ENCODE results near the gene TSPAN4.
A peak's percentile ranks its signal among the peaks of the same experiment; 100 is the strongest.

TSPAN4 gene, protein sequence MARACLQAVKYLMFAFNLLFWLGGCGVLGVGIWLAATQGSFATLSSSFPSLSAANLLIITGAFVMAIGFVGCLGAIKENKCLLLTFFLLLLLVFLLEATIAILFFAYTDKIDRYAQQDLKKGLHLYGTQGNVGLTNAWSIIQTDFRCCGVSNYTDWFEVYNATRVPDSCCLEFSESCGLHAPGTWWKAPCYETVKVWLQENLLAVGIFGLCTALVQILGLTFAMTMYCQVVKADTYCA

DNA sequence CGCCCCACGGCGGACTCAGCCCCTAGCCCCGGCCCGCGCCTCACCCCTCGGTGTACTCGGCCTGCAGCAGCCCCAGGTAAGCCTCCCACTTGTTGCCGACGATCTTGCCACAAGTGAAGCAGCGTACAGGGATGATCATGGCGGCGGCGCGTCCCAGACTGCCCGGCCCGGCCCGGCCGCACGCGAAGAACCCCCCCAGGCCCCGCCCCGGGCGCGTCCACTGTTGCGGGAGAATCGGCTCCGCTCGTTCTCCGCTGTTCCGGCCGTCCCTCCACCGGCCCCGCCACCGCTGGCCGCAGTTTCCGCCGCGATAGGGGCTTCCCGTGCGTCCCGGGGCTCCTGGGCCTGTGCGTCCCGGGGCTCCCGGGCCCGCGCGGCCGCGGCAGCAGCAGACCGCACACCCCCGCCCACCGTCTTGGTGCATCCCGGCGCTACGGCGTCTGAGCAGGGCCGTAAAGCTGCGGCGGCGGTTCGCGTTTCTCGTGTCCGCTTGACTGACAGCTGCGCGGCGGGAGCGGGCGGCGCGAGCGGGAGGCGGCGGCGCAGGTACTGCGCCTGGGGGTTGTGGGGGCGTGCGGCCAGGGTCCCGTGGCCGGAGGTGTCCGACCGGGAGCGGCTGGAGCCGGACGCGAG, at the start of gene TSPAN4, which contains the start of gene POLR2L:
TSS of gene TSPAN4 (plus strand) at position 483 of the 633 bp plus-strand sequence. CDS start 7,453 bp downstream, outside the sequence.
TSS of gene POLR2L (minus strand) at position 160 of the 633 bp plus-strand sequence. CDS start at position 139, 21 bp downstream.
- peak; percentile 83 for DNase-seq (ENCODE audit: low read depth)

DNA sequence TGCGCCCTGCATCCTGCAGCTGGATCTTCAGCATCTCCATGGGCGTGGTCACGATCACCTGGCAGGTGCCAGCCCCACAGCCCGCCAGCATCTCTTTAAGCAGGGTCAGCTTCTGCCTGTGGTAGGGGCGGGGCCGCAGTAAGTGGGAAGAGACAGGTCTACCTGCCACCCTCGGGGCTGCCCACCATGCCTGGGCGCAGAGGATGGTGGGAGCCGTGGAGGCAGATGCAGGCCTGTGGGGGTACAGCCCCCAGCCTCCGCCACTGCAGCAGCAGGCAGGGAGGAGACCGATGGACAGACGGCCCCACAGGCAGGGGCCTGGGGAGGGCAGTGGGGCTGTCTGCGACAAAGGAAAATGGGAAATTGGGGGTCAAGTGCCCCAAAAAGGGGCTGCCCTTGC, 49.8 kb upstream of the TSPAN4 start:
- DNase-seq (ENCODE audit: low read depth) = no peak

DNA sequence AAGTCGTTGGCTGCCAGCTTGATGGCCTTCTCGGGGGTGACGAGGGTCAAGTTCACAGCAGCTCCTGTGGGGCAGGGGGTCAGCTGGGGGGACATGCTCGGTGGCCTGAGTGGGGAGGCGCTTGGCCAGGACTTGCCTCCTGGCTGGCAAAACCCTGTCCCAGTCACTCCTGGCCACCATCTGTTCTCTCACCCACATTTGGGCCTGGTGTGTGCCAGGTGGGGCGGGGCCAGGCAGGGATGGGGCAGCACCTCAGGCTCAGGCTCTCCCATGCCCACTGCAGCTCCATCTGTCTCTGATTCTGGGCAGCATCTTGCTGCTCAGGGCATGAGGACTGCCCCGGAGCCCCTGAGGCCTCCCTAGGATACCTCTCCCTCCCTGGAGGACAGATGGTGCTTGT, 49.1 kb upstream of the TSPAN4 start:
- DNase-seq (ENCODE audit: low read depth) = no peak

DNA sequence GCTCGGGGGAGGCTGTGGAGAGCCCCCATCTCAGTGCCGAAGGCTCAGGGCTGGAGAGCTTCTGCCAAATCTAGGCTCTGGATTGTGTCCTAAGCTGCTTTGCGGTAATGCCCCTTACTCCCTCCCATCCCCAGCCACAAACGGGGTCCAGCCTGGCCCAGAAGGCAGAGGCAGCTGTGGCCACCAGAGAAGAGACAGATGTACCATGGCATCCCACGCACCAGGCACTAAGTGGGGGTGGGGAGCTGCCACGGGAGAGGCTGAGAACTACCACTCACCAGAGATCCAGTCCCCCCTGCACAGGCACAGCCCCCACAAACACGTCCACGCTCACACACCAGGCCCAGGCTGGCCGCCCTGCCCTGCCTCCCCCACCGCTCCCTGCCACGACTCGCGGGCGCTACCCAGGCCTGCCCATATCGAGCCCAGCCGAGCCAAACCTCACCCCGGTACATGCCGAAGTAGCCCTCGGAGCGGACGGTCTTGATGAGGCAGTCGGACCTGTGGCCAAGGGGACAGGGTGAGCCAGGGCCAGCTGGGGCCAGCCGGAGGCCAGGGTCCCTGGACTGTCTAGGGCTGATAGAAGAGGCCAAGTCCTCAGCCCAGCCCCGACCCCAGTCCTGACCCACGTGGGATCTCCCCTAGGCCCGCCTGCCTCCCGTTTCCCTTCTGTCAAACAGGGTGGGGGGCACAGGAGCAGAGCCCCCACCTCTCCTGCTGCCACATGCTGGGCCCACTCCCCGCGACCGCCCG, 48.5 kb upstream of the TSPAN4 start:
- no peak for DNase-seq (ENCODE audit: low read depth)

DNA sequence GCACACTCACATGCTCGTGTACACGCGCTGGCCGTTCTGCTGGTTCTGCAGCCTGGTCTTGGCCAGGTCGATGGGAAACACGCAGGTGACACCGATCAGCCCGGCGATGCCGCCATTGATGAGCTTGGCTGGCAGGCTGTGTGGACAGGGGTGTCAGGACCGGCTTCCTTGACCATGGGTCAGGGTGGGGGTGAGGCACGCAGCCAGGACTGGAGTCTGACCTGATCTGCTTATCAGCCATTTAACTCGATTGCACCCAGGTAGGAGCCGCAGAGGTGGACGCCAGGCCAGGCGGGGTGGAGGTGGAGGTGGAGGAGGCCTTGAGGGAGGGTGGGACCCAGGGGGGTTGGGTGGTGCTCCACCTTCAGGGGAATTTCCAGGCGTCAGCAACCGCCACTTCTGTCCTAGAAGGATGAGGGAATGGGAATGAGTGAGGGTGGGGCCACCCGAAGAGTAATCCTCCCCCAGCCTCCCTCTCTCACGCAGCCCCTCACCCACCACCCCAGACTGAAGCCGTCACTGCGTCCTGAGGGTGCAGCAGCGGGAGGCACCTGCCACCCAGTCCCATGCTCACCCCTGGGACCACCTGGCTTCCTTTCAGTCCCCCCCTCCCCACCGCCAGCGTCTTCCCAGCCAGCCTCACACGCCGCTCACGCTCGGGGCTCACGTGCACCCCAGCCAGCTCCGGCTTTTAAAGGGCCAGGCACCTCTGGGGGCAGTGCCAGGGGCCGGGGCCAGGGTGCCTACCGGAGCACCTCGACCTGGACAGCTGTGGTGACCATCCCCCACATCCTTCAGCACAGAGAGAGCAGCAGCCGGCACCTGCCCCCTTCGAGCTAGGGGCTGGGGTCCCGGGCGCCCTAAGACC, 47.7 kb upstream of the TSPAN4 start:
- DNase-seq (ENCODE audit: low read depth) = no peak

DNA sequence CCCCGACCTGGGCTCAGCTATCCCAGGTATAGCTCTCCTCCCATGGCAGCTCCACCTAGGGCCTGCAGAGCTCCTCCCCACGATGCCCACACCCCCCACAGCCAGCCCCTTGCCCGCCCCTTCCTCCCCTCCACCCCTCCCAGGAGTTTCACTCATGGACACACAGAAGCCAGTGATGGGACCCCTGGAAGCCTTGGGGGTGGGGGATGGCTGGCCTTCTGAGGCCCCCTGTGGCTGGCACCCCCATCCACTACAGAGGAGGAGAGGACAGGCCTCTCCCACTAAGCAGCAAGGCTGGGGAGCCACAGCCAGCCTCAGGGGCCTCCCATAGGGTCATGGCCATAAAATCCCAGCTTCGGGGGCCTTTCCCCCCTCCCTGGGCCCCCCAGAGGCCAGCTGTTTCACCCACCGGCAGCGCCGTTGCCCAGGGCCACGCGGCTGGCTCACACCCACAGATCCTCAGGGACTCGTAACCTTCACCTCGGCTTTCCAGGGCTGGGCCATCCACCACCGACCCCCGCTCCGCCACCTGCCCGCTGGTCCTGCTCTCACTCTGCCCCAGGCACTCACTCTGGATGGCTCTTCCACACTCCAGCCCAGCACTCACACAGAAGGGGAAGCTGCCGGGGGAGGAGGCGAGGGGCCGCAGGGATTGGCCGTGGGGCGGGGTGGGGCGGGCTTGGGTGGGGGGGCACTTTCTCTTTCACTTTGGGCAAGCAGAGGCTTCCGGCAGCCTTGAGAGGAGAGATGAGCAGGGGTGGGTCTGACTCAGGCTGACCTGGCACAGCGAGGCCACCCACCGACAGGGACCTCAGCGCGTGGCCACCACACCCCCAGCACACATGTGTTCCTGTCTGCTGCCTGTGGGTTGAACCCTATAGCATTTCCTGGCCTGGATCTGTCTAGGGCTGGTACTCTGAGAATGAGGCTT, 46.8 kb upstream of the TSPAN4 start:
- peak; percentile 85 for DNase-seq (ENCODE audit: low read depth)

DNA sequence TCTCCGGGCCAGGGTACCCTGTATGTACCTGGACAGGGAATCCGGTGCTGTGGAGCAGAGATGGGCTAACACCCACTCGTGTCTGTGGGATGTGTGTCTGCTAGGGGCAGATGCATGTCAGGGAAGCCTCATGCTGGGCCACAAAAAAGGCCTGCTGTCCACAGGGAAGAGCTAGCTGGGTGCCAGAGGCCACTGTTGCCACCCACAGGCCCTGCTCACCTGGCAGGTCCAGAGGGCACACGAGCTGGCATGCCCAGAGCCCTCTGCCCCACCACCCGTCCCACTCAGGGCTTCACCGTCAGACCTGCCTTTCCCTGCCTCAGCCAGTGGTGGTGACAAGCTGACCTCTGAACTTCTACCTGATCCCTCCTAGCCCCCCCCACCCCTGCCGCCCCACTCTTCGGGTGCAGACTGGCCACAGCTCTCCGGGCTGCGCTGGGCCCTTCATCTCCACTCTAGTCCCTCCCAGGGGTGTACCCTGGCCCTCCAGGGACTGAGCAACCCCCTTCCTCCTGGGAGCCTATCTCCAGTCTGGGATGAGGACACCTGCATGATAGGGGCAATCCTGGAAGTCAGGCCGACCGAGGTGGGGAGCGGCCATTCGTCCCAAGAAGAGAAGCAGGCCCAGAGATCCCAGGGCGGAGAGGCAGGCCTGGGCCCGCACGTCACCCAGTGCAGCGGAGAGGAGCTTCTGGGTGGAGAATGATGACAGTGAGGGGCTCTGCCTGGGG, 45.9 kb upstream of the TSPAN4 start:
- DNase-seq (ENCODE audit: low read depth) = no peak

DNA sequence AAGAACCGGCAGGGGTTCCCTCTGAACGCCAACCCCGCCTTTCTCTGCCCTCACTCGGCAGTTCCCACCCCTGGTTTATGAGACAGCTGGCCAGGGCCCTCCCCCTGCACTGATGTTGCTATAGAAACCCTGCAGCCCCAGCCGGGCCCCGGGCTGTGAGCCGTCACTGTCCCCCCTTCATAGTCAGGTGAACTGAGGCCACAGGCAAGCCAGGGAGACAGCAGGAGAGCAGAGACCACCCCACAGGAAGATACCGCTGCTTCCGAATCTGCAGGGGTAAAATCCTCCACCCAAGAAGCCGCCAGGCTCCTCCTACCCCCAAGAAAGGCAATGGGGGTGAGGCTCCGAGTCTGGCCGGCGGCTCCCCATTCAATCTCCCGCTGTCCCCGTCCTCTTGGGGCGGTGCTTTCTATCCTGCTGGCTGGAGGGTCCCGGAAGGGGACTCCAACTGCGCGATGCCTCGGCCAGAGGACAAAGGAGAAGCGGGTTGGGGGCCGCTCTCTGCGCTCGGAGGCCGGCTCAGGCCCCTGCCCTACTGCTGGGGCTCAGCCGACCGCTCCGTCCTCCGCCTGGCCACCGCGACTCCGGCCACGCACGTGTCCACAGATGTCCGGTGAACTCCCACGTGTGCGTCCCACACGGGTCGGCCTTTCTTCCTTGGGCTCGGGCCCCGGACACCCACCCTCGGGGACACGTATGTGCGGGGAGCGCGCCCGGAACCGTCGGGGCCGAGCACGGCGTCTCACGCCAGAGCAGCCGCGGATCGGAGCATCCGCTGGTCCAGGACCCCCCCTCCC, 45.2 kb upstream of the TSPAN4 start:
- DNase-seq (ENCODE audit: low read depth) = peak; percentile 74

DNA sequence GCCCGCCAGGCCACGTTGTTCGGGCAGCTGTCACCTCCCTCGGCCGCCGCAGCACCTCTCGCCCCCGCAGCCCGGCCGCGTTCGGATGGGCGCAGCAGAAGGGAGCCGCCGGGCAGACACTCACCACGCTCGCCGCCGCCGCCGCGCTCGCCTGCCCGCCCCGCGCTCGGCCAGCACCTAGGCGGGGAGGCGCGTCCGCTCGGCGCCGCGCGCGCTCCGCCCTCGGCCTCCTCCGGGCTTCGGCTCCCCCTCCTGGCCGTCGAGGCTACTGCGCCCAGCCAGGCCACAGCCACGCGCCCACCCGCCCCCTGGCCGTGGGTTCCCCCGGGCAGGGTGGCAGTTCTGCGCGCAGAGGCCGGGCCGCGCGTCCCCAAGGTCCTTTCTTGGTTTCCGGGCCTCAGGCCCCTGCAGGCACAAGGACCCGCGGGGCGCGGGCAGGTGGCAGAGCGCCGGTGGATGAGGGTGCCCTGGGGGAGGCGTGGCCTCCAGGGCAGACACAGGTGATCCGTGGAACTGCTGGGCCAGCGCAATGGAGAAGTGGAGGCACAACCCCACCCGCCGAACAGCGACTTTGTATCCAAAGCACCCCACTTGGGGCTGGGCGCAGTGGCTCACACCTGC, 44.4 kb upstream of the TSPAN4 start, which contains the start of gene SLC25A22:
TSS of gene SLC25A22 (minus strand) at position 189 of the 621 bp plus-strand sequence. CDS start 3,275 bp downstream, outside the sequence.
- DNase-seq (ENCODE audit: low read depth) = peak; percentile 87

DNA sequence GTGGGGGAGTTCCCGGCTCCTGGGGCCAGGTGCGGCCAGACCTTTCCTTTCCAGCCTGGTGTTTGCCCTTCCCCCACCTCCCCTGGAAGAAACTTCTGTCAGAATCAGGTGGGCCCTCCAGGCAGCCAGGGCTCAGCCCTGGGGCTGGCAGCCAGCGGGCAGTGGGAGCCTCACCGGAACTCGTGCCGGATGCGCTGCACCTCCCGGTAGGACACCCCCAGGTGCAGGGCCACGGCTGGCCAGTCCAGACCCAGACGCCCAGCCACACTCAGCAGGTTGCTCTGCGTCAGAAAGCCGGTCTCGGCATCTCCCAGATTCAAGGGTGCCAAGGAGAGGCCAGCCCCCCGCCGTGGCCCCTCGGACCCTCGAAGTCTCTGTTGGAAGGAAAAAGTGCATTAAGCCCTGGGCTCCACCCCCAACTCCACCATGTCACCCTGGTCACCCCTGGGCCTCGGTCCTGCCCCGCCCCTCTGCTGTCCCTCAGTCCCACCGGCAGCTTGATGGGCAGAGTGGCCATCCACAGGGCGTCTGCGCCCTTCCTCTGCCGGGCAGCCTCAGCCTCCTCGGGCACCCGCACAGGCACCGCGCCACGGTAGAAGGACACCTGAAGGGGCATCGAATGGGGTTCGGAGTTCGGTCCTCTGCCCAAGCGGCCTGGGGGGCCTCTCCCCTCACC, 42.9 kb upstream of the TSPAN4 start:
- DNase-seq (ENCODE audit: low read depth) = no peak

DNA sequence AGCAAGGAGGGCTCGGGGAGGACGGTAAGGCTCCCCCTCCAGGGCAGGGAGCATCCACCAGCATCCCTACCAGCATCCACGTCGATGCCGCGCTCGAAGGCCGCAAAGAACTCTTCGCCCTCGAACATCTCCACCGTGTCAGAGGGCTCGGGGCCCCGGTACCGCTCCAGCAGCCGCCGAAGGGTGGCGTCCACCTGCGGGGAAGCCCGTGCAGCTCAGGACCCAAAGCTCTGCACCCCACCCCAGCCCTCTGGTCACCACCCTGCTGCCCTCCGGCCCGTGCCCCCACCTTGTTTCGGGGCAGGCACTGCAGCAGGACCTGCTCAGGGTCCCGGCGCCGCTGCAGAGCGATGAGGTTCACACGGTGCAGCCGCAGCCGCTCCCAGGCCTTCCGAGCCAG, 42.2 kb upstream of the TSPAN4 start:
- DNase-seq (ENCODE audit: low read depth) = no peak

DNA sequence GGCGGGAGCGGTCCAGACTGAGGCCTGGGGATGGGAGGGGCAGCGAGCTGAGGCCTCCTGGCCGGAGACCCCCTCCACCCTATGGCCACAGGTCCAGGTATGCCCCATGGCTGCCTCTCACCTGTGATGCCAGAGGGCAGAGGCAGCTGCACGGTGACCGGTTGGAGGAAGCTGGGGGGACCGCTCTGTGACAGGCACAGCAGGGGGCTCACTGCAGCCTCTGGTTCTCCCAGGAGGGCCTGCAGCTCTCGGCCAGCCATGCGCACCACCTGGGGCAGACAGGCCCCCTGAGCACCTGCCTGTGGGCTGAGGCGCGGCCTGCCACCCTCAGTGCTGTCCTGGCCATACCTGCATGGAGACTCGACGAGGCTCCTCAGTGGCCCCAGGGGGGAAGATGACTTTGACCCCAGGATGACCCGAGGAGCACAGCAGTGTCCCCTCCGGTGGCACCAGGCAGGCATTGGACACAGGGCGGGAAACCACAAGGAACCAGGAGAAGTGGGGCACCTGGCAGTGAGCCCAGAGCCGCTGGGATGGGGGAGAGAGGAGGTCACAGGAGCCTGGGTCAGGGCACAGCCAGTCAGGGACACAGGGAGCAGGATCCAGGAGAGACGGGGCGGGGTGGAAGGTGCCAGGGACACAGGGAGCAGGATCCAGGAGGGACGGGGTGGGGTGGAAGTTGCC, 41.4 kb upstream of the TSPAN4 start:
- no peak for DNase-seq (ENCODE audit: low read depth)

DNA sequence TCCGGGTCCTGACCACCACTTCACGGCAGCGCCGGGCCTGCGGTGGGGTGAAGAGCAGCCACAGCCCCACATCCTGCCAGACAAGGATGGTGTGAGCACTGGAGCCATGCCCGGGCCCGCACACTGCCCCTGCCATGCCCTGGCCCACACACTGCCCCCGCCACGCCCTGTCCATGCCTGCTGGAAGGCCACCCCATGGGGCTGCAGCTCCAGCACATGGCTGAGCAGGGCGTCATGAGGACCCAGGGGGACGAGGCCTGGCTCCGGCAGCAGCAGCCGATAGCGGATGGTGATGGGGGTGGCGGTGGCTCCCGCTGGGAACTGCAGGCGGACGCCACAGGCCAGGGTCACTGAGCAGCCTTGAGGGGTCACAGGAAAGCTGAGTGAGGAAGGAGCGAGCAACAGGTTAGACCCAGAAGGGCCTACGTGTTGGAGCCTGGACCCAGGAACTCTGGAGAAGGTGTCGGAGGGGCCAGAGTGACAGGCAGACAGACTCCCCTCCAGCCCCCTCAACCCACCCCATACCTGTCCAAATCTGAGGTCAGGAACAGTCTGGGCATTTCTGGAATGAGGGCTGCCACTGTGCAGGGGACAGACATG, 40.5 kb upstream of the TSPAN4 start:
- DNase-seq (ENCODE audit: low read depth) = no peak

DNA sequence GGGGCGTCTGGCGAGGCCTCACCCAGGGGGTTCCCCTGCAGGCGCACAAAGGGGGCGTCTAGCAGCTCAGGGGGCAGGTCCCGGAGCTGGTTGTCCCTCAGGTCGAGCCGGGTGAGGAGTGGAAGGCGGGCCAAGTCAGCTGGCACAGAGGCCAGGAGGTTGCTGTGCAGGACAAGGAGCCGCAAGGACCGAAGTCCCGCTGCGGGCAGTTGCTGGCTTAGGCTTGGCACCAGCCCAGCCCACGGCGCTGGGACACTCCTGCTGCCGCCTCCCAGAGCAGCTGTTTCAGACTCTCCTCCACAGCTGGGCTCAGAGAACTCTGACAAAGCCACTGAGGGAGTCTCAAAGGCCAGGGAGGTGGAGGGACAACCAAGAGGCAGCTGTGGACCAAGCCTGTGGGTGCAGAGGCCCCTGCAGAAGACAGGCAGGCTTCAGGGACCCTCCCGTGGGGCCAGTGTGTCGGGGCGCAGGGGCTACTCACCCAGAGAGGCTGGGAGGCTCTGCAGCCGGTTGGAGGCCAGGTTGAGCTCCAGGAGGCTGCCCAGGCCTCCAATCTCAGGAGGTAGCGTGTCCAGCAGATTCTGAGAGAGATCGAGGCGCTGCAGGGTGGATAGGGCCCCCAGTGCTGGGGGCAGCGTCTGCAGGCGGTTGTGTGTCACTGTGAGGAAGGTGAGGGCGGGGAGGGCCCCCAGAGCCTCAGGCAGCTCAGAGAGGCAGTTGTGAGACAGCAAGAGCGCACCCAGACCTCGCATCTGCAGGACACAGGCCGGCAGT, 39.8 kb upstream of the TSPAN4 start:
- DNase-seq (ENCODE audit: low read depth) = no peak

DNA sequence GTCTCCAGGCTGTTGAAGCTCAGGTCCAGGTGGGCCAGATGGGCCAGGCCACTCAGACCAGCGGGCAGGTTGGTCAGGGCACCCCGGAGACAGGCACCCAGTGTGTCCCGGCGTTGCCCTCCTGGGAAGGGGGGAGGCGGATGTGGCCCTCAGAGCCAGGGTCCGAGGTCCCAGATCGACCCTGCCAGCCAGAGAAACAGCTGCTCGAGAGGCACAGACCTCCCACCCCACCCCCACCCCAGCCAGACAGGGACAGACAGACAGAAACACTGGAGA, 39.2 kb upstream of the TSPAN4 start:
- DNase-seq (ENCODE audit: low read depth) = no peak

DNA sequence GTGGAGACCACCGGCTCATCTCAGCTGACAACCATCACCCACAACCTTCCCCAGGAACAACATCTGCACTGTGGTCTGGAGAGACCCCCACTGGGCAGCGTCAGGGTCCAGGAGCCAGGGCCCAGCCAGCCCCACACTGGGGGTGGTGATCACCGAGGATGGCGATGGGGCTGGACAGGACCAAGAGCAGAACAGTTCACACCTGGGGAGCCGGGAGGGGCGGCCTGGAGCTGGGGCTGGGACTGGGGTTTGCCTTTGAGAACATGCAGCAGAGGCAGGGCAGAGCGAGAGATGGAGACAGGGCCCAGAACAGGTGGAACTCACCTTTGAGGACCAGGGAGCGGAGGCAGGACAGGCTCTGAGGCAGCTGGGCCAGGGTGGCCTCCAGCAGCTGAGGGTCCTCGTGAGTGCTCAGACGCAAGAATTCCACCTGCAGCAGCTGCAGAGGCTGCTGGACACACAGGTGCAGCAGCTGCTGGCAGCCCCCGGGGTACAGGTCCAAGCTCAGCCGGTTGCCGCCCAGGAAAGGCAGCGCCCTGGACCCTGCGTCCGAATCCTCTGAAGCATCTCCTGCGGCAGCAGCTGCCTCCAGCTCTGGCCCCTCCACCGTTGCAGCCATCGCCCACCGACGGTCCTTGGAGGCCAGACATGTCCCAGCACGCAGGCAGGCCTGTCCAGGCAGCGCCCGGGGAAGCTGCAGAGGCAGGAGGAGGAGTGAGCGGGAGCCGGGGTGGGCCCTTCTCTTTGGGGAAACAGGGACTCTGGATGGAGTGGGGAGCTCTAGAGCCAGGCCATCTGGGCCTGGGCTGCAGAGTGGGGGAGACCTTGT, 38.7 kb upstream of the TSPAN4 start:
- no peak for DNase-seq (ENCODE audit: low read depth)
